Measurements from ENCODE around the gene GFRA3. TPM values are rescaled to one million over a fixed set of nuclear protein-coding genes. Genes with fewer than 3 reads are reported as not detected.
"Not testable (repeated sequence)": the region's sequence is repeated elsewhere in the genome, so short reads cannot be mapped to it uniquely, and the experiment has no call there.

GFRA3 gene
- total RNA-seq, 1 donor from 2014 or later: 24.4 TPM

- TF ChIP-seq CTCF (IDR thresholded peaks at IDR 0.05; ENCODE audit: unreplicated experiment): no peak
- Mint-ChIP-seq H3K27ac (no peak overlapping the region), H3K36me3 (ENCODE audit: insufficient read depth) (peaks cover 2% of the 10 kb centered on the region), H3K4me3 (ENCODE audit: low read depth) (no peak overlapping the region), H3K9me3 (ENCODE audit: low read depth) (no peaks in the 10 kb centered on the region), H3K4me1 (ENCODE audit: low read depth) (no peaks in the 10 kb centered on the region), H3K27me3 (peaks cover 5% of the 10 kb centered on the region)
- no peak for DNase-seq (ENCODE audit: low spot score, unreplicated experiment)
Observed at GRCh38 chr5:138252944-138253343, 21.5 kb downstream of the GFRA3 start.

GRCh38 chr5:138247800-138248199, 26.6 kb downstream of the GFRA3 start:
- not testable (repeated sequence) for H3K36me3 Mint-ChIP-seq (ENCODE audit: insufficient read depth); H3K4me3 Mint-ChIP-seq (ENCODE audit: low read depth); H3K27ac Mint-ChIP-seq; DNase-seq (ENCODE audit: low spot score, unreplicated experiment); H3K4me1 Mint-ChIP-seq (ENCODE audit: low read depth); H3K9me3 Mint-ChIP-seq (ENCODE audit: low read depth)
- H3K27me3 Mint-ChIP-seq: peaks cover 14% of the 10 kb centered on the region

- no peak overlapping the region for H3K4me3 Mint-ChIP-seq (ENCODE audit: low read depth)
- peaks cover 20% of the 10 kb centered on the region for H3K27me3 Mint-ChIP-seq
- TF ChIP-seq CTCF (IDR thresholded peaks at IDR 0.05; ENCODE audit: unreplicated experiment): no peak
- H3K27ac Mint-ChIP-seq: no peak overlapping the region
- no peaks in the 10 kb centered on the region for H3K9me3 Mint-ChIP-seq (ENCODE audit: low read depth)
- H3K36me3 Mint-ChIP-seq (ENCODE audit: insufficient read depth): no peaks in the 10 kb centered on the region
- H3K4me1 Mint-ChIP-seq (ENCODE audit: low read depth): peaks cover 6% of the 10 kb centered on the region
- DNase-seq (ENCODE audit: low spot score, unreplicated experiment): no peak
Observed at GRCh38 chr5:138246822-138247221, 27.6 kb downstream of the GFRA3 start.

- no peak overlapping the region for H3K4me3 Mint-ChIP-seq (ENCODE audit: low read depth)
- no peak overlapping the region for H3K27ac Mint-ChIP-seq
- TF ChIP-seq CTCF (IDR thresholded peaks at IDR 0.05; ENCODE audit: unreplicated experiment): no peak
- no peaks in the 10 kb centered on the region for H3K9me3 Mint-ChIP-seq (ENCODE audit: low read depth)
- peaks cover 22% of the 10 kb centered on the region for H3K27me3 Mint-ChIP-seq
- no peak for DNase-seq (ENCODE audit: low spot score, unreplicated experiment)
- H3K36me3 Mint-ChIP-seq (ENCODE audit: insufficient read depth): no peaks in the 10 kb centered on the region
- H3K4me1 Mint-ChIP-seq (ENCODE audit: low read depth): peaks cover 9% of the 10 kb centered on the region
Observed at GRCh38 chr5:138246334-138246733, 28.1 kb downstream of the GFRA3 start.

- Mint-ChIP-seq H3K27me3 (peaks cover 28% of the 10 kb centered on the region), H3K4me1 (ENCODE audit: low read depth) (peaks cover 11% of the 10 kb centered on the region), H3K36me3 (ENCODE audit: insufficient read depth) (no peaks in the 10 kb centered on the region), H3K9me3 (ENCODE audit: low read depth) (no peaks in the 10 kb centered on the region), H3K27ac (no peak overlapping the region), H3K4me3 (ENCODE audit: low read depth) (no peak overlapping the region)
- no peak for TF ChIP-seq CTCF (IDR thresholded peaks at IDR 0.05; ENCODE audit: unreplicated experiment)
- DNase-seq (ENCODE audit: low spot score, unreplicated experiment): no peak
Observed at GRCh38 chr5:138245717-138246116, 28.7 kb downstream of the GFRA3 start.

- DNase-seq (ENCODE audit: low spot score, unreplicated experiment): no peak
- Mint-ChIP-seq H3K27ac (no peak overlapping the region), H3K9me3 (ENCODE audit: low read depth) (no peaks in the 10 kb centered on the region), H3K4me1 (ENCODE audit: low read depth) (peaks cover 11% of the 10 kb centered on the region), H3K36me3 (ENCODE audit: insufficient read depth) (no peaks in the 10 kb centered on the region), H3K4me3 (ENCODE audit: low read depth) (no peak overlapping the region), H3K27me3 (peaks cover 40% of the 10 kb centered on the region)
- TF ChIP-seq CTCF (IDR thresholded peaks at IDR 0.05; ENCODE audit: unreplicated experiment): no peak
Observed at GRCh38 chr5:138243794-138244193, 30.6 kb downstream of the GFRA3 start.
